Panc1 (cell line): Measurements from ENCODE around the gene FBXO15.

ENCODE experiments used
- CTCF ChIP-seq: fragments of 450-650 bp; IDR thresholded peaks from 2 replicates; pipeline ENCODE4 v1.5.1; 2017; ENCODE audit warnings: mild to moderate bottlenecking
- POLR2AphosphoS5 ChIP-seq: IDR thresholded peaks from 2 replicates; pipeline ENCODE4 v1.6.1; 2012; ENCODE audit warnings: mild to moderate bottlenecking, low read depth, low read length, moderate library complexity
- REST ChIP-seq, 2 experiments: IDR thresholded peaks; 2 replicates each; pipeline ENCODE4 v1.6.1; 2011 to 2012; ENCODE audit warnings: low read depth in 2 of 2, control low read depth in 1 of 2, low read length in 1 of 2, mild to moderate bottlenecking in 1 of 2, moderate library complexity in 1 of 2; ENCODE audit not compliant: insufficient read depth in 1 of 2
- SIN3A ChIP-seq: IDR thresholded peaks from 2 replicates; pipeline ENCODE4 v1.6.1; 2012; ENCODE audit warnings: low read depth, mild to moderate bottlenecking, low read length, moderate library complexity, borderline replicate concordance; ENCODE audit not compliant: insufficient read depth

- TF ChIP-seq POLR2AphosphoS5 (no peak), CTCF (no peak; the same call in 1 of the 2 replicates), REST (IDR thresholded peaks at IDR 0.05; ENCODE audit: insufficient read depth in 1 of 2, low read depth in 2 of 2, low read length in 1 of 2) (no peak), SIN3A (no peak)
Observed at GRCh38 chr18:74063557-74063956, 84.1 kb downstream of the FBXO15 start.
